Fibroblast of peridontal ligament (primary cell): ENCODE results near the gene FRMD1.

ENCODE experiments used
- DNase-seq: peaks from one replicate; pipeline ENCODE4 v3.0.0-alpha.2; 2010; ENCODE audit errors: extremely low read depth

The FRMD1 gene

GRCh38 chr6:168095716-168096250 is 16.8 kb upstream of the FRMD1 start:
- DNase-seq = no peak

GRCh38 chr6:168095171-168095691 is 16.2 kb upstream of the FRMD1 start:
- DNase-seq = no peak

GRCh38 chr6:168093634-168094033 is 14.6 kb upstream of the FRMD1 start:
- DNase-seq = no peak

GRCh38 chr6:168093071-168093505 is 14.1 kb upstream of the FRMD1 start:
- no peak for DNase-seq

GRCh38 chr6:168092541-168092940 is 13.5 kb upstream of the FRMD1 start:
- DNase-seq = no peak

- DNase-seq = no peak
Measured at GRCh38 chr6:168091381-168092264, 12.6 kb upstream of the FRMD1 start.

GRCh38 chr6:168090706-168091105 is 11.7 kb upstream of the FRMD1 start:
- no peak for DNase-seq

GRCh38 chr6:168090064-168090690 is 11.2 kb upstream of the FRMD1 start:
- DNase-seq = no peak

GRCh38 chr6:168089186-168090063 is 10.4 kb upstream of the FRMD1 start:
- DNase-seq = no peak

- DNase-seq = peak; percentile 13
Measured at GRCh38 chr6:168088161-168089053, 9.4 kb upstream of the FRMD1 start.

GRCh38 chr6:168087436-168088160 is 8.6 kb upstream of the FRMD1 start:
- DNase-seq = no peak

- DNase-seq = no peak
Measured at GRCh38 chr6:168086616-168087015, 7.6 kb upstream of the FRMD1 start.

- DNase-seq = no peak
Measured at GRCh38 chr6:168086066-168086465, 7.1 kb upstream of the FRMD1 start.

- DNase-seq = no peak
Measured at GRCh38 chr6:168084465-168085160, 5.6 kb upstream of the FRMD1 start.

GRCh38 chr6:168083514-168083885 is 4.5 kb upstream of the FRMD1 start:
- no peak for DNase-seq

- DNase-seq = no peak
Measured at GRCh38 chr6:168082860-168083513, 4.0 kb upstream of the FRMD1 start.

GRCh38 chr6:168081858-168082546 is 3.0 kb upstream of the FRMD1 start:
- no peak for DNase-seq

- no peak for DNase-seq
Measured at GRCh38 chr6:168080393-168081077, 1.5 kb upstream of the FRMD1 start.
